Neural cell (in vitro differentiated cells): ENCODE results near the gene ITGAE. TPM values are rescaled to one million over a fixed set of nuclear protein-coding genes. Genes with fewer than 3 reads are reported as not detected.

Source experiments
- H2AFZ ChIP-seq: fragments of 200-600, 300-800 bp; sonication (generic), shearing (Covaris generic); 2 replicates; pipeline ENCODE4 v1.6.0; 2014; ENCODE audit warnings: low read depth, mild to moderate bottlenecking, antibody characterized with exemption, low read length, moderate library complexity
- H3F3A ChIP-seq: fragments of 200-600 bp; shearing (Covaris generic); 2 replicates; pipeline ENCODE4 v1.6.1; 2016; ENCODE audit warnings: mild to moderate bottlenecking, moderate library complexity, mixed read lengths, antibody characterized with exemption, low read length; ENCODE audit not compliant: insufficient read depth, poor library complexity, severe bottlenecking
- H3K27ac ChIP-seq: fragments of 200-600, 300-800 bp; sonication (generic), shearing (Covaris generic); 2 replicates; pipeline ENCODE4 v1.5.1; 2014; ENCODE audit warnings: mild to moderate bottlenecking, low read length, moderate library complexity
- H3K27me3 ChIP-seq: fragments of 300-800, 200-600 bp; sonication (generic), shearing (Covaris generic); 2 replicates; pipeline ENCODE4 v1.6.0; 2014; ENCODE audit warnings: mild to moderate bottlenecking, low read depth, low read length, moderate library complexity; ENCODE audit not compliant: insufficient read depth
- H3K36me3 ChIP-seq: fragments of 300-800, 200-600 bp; sonication (generic), shearing (Covaris generic); 2 replicates; pipeline ENCODE4 v1.5.1; 2014; ENCODE audit warnings: mild to moderate bottlenecking, antibody characterized with exemption, low read length, moderate library complexity; ENCODE audit not compliant: insufficient read depth
- H3K4me2 ChIP-seq: fragments of 300-800, 200-600 bp; sonication (generic), shearing (Covaris generic); 2 replicates; pipeline ENCODE4 v1.6.0; 2014; ENCODE audit warnings: mild to moderate bottlenecking, low read length
- H3K4me3 ChIP-seq: fragments of 300-800, 200-600 bp; sonication (generic), shearing (Covaris generic); 2 replicates; pipeline ENCODE4 v1.5.1; 2014; ENCODE audit warnings: mild to moderate bottlenecking, low read length, moderate library complexity
- H3K79me2 ChIP-seq: fragments of 200-600 bp; shearing (Covaris generic); replicated peaks from 2 replicates; pipeline ENCODE4 v1.6.0; 2014; ENCODE audit warnings: mild to moderate bottlenecking, low read length, moderate library complexity; ENCODE audit not compliant: insufficient read depth
- H3K9ac ChIP-seq: fragments of 300-800, 200-600 bp; sonication (generic), shearing (Covaris generic); 2 replicates; pipeline ENCODE4 v1.6.1; 2016; ENCODE audit warnings: mild to moderate bottlenecking, low read length, mixed read lengths
- H3K9me2 ChIP-seq: fragments of 200-600 bp; shearing (Covaris generic); 2 replicates; pipeline ENCODE4 v1.6.1; 2016; ENCODE audit warnings: mild to moderate bottlenecking, low read length, mixed read lengths; ENCODE audit not compliant: insufficient read depth
- H3K9me3 ChIP-seq: fragments of 200-600, 300-800 bp; sonication (generic), shearing (Covaris generic); 2 replicates; pipeline ENCODE4 v1.6.1; 2016; ENCODE audit warnings: mild to moderate bottlenecking, mixed run types, low read length, moderate library complexity, mixed read lengths
- H4K20me1 ChIP-seq: fragments of 200-600 bp; shearing (Covaris generic); 2 replicates; pipeline ENCODE4 v1.6.1; 2016; ENCODE audit warnings: mild to moderate bottlenecking, mixed run types; ENCODE audit not compliant: insufficient read depth
- CTCF ChIP-seq: fragments of 450-650 bp; IDR thresholded peaks from 2 replicates; pipeline ENCODE4 v1.5.1; 2014; ENCODE audit warnings: antibody characterized with exemption, mild to moderate bottlenecking, moderate library complexity; ENCODE audit not compliant: poor library complexity, severe bottlenecking
- EP300 ChIP-seq: fragments of 450-650 bp; conservative IDR thresholded peaks from 2 replicates; pipeline ENCODE4 v1.6.1; 2014; ENCODE audit warnings: antibody characterized with exemption, mild to moderate bottlenecking, moderate library complexity; ENCODE audit not compliant: poor library complexity, severe bottlenecking
- EZH2 ChIP-seq: fragments of 200-600, 300-800 bp; shearing (Covaris generic), sonication (generic); IDR thresholded peaks from 2 replicates; pipeline ENCODE4 v1.6.1; 2014; ENCODE audit warnings: antibody characterized with exemption, low read length, borderline replicate concordance, mild to moderate bottlenecking; ENCODE audit not compliant: insufficient read depth, poor library complexity, severe bottlenecking
- MXI1 ChIP-seq: fragments of 450-650 bp; conservative IDR thresholded peaks from 2 replicates; pipeline ENCODE4 v1.6.1; 2014; ENCODE audit warnings: antibody characterized with exemption, mild to moderate bottlenecking; ENCODE audit not compliant: poor library complexity, severe bottlenecking
- POLR2AphosphoS5 ChIP-seq: IDR thresholded peaks from 2 replicates; pipeline ENCODE4 v1.6.1; 2012
- RAD21 ChIP-seq: fragments of 450-650 bp; conservative IDR thresholded peaks from 2 replicates; pipeline ENCODE4 v1.6.1; 2014; ENCODE audit warnings: antibody characterized with exemption, mild to moderate bottlenecking, moderate library complexity
- REST ChIP-seq: IDR thresholded peaks from 2 replicates; pipeline ENCODE4 v1.6.1; 2012; ENCODE audit warnings: borderline replicate concordance
- SMC3 ChIP-seq: fragments of 450-650 bp; conservative IDR thresholded peaks from 2 replicates; pipeline ENCODE4 v1.6.1; 2014; ENCODE audit warnings: antibody characterized with exemption, mild to moderate bottlenecking, moderate library complexity; ENCODE audit not compliant: poor library complexity
- polyA plus RNA-seq: library from polyadenylated mRNA; depleted of rRNA; stranded (reverse); fragments of >200 nt; gene quantifications from 2 replicates; pipeline ENCODE4 v1.2.3, GENCODE V29; 2014

ITGAE gene
- polyA plus RNA-seq, 1 donor from 2014 or later, result 169 TPM

- H3K9ac ChIP-seq, result no peak overlapping the region
- H3K79me2 ChIP-seq, result no peaks in the 10 kb centered on the region
- TF ChIP-seq SMC3 (no peak), EP300 (no peak), CTCF (no peak), REST (no peak), POLR2AphosphoS5 (no peak), MXI1 (no peak)
- no peak overlapping the region for H3K4me2 ChIP-seq
- H4K20me1 ChIP-seq, result no peaks in the 10 kb centered on the region
- no peak overlapping the region for H2AFZ ChIP-seq
- no peaks in the 10 kb centered on the region for H3K9me3 ChIP-seq
- H3K27ac ChIP-seq, result no peak overlapping the region
- H3K4me3 ChIP-seq, result no peak overlapping the region
- H3K9me2 ChIP-seq, result no peaks in the 10 kb centered on the region
- no peaks in the 10 kb centered on the region for H3K36me3 ChIP-seq
- H3F3A ChIP-seq, result no peaks in the 10 kb centered on the region
- no peaks in the 10 kb centered on the region for H3K27me3 ChIP-seq
Observed at GRCh38 chr17:3801347-3801746, 359 bp upstream of the ITGAE start.

GRCh38 chr17:3799181-3799945 lies 1.6 kb downstream of the ITGAE start:
- no peaks in the 10 kb centered on the region for H3K36me3 ChIP-seq
- H3K9me2 ChIP-seq, result no peaks in the 10 kb centered on the region
- H4K20me1 ChIP-seq, result no peaks in the 10 kb centered on the region
- no peaks in the 10 kb centered on the region for H3K79me2 ChIP-seq
- no peaks in the 10 kb centered on the region for H3F3A ChIP-seq
- no peak overlapping the region for H3K9ac ChIP-seq
- no peak overlapping the region for H3K27ac ChIP-seq
- no peaks in the 10 kb centered on the region for H3K9me3 ChIP-seq
- TF ChIP-seq MXI1 (no peak), RAD21 (no peak), REST (no peak), POLR2AphosphoS5 (no peak), CTCF (no peak), EZH2 (no peak), EP300 (no peak)
- no peak overlapping the region for H2AFZ ChIP-seq
- no peak overlapping the region for H3K4me2 ChIP-seq
- H3K27me3 ChIP-seq, result no peaks in the 10 kb centered on the region
- H3K4me3 ChIP-seq, result no peak overlapping the region
